HG03460 (cell line): ENCODE results near the gene SPATA16.
"Not testable (repeated sequence)": the region's sequence is repeated elsewhere in the genome, so short reads cannot be mapped to it uniquely, and the experiment has no call there.

Experiments used
- ATAC-seq: cut with Tn5 transposase; IDR thresholded peaks from one replicate; pipeline ENCODE4 v1.9.1; 2021; ENCODE audit not compliant: unreplicated experiment

SPATA16 gene

GRCh38 chr3:173065543-173065981 lies 75.5 kb downstream of the SPATA16 start:
- no peak for ATAC-seq

DNA sequence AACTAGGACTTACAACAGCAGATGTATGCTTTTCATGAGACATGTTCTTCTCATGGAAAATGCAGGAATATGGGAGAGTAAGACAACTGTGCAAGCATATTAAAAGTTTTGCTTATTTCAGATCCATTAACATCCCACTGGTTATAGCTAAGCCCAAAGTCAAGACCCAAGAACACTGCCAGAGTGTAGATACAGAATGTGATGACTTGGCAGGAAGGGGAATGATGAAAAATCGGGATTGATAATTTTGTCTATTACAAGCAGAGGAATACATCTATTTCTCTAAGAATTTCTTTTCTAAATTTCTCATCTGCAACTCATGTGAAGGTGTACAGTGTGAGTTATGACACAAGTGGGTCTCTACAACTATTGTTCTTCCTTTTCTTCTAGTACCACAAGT lies 76.4 kb downstream of the SPATA16 start:
- ATAC-seq = no peak

DNA sequence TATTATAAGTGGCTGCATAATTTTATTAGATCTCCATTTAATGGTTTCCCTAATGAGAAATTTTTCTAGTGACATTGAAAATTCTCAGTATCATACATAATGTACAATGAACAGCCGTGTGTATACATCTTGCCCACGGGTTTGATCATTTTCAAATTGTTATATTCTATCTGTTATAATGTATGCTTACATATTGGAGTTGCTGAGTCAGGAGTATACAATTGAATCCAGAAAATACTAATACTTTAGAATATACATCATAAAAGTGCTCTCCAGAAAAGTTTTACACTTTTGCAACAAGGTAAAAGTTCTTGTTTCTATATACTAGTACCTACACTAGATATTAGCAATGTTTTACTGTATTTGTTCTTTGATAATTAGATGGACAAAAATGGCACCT lies 82.8 kb downstream of the SPATA16 start:
- no peak for ATAC-seq

DNA sequence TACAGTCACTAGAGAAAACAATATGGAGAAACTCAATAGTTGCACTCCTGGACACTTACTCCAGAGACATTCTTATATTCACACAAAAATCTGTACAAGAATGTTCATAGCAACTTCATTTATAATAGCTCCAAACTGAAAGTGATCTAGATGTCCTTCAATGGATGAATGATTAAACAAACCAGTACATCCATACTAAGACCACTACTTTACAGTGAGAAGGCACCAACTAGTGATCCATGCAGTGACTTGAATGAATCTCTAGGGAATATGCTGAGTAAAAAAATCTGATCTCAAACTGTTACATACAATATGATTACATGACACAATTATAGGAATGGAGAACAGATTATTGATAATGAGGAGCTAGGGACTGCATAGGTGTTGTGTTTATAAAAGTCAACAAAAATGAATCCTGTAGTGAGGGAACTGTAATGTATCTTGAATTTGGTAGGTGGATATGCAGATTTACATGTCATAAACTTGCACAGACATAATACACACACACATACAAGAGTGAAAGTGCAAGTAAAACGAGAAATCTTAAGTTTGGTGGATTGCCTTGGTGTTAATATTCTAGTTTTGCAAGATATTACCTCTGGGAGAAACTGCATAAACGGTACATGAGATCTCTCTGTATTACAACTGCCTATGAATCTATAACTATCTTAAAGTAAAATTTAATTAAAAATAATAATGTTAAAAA lies 85.7 kb downstream of the SPATA16 start:
- no peak for ATAC-seq

GRCh38 chr3:173049360-173049759 lies 91.7 kb downstream of the SPATA16 start:
- no peak for ATAC-seq

GRCh38 chr3:173045770-173046382 lies 95.2 kb downstream of the SPATA16 start:
- no peak for ATAC-seq

- ATAC-seq = no peak
Observed at GRCh38 chr3:173044998-173045397, 96.0 kb downstream of the SPATA16 start.

GRCh38 chr3:173043757-173044156 lies 97.3 kb downstream of the SPATA16 start:
- ATAC-seq = no peak

DNA sequence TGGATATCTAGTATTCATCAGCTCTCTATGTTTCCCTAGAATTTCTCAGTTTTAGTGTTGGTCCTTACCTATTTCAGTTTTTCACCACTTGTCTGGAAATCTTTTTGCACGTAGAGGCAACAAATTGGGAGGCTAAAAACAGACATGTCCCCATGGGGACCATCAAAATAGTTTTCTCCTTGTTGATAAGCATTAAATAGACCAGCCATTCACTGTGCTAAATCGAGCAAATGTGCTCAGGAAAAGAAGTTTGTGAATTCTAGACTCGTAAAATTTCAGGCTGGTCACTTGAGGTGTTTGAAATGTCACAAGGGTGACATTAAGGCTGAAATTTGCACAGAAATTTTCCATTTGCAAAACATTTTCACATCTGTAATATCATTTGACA lies 102.6 kb downstream of the SPATA16 start:
- no peak for ATAC-seq

GRCh38 chr3:173037840-173038483 lies 103.1 kb downstream of the SPATA16 start:
- no peak for ATAC-seq

GRCh38 chr3:173030273-173030672 lies 110.8 kb downstream of the SPATA16 start:
- no peak for ATAC-seq

DNA sequence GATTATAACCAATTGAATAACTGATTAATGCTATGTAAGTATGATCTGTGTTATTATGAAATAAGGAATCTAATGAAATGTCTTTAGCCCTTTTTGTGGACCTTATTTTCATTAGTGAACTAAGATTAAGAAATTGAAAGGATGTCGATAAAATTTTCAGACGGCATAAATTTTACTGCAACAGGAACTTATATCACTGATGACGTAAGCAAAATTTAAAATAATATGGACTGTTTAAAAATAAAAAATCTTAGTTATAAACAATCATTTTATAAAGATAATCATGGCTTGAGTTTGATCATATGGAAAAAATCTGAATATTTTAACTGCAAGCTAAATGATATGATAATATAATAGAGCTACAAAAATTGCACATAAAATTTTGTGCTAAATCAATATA lies 112.7 kb downstream of the SPATA16 start:
- ATAC-seq = no peak

GRCh38 chr3:173027429-173027828 lies 113.6 kb downstream of the SPATA16 start:
- ATAC-seq = no peak

DNA sequence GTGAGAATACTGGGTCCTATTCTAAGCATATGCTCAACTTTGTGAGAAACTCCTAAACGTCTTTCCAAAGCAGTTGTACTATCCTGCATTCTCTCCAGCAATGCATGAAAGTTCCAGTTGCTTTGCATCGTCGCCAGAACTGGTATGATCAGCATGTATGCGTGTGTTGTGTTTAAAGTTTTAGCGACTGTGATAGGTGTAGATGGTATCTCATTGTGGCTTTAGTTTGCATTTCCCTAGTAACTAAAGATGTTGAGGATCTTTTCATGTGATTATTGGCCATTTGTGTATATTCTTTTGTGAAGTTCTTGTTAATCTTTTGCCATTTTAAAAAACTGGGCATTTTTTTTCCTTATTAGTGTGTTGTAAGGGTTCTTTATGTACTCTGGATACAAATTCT lies 115.1 kb downstream of the SPATA16 start:
- no peak for ATAC-seq

GRCh38 chr3:173021547-173022185 lies 119.4 kb downstream of the SPATA16 start:
- no peak for ATAC-seq

DNA sequence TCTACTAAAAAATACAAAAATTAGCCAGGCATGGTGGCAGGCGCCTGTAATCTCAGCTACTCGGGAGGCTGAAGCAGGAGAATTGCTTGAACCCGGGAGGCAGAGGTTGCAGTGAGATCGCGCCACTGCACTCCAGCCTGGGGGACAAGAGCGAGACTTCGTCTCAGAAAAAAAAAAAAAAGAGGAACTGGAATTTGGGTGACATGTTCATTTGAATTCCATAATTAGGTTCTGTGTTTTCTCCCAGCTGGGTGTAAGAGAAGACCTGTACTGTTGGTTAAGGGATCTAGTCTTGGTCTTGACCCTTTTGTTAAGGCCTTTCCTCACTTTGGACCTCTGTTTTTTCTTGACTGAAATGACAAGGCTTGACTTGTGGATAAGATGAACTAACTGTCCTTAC lies 120.9 kb downstream of the SPATA16 start:
- ATAC-seq = not testable (repeated sequence)

DNA sequence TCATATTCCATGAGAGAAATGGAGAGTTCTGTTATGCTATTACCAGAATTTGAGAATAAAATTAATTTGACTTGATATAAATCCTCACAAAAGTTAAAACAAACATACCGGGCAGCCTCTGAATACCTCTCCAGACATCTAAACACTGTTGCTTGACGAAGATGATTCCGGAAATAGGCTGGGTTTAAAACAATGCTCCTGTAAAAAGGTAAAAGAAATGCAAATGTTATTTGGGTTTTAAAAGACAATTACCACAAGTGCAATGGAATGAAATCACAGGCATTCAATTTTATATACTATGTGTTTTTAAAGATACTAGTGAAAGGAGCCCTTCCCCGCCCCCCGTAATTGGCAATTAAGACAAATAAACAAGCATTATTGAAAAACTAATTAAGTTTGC lies 121.7 kb downstream of the SPATA16 start:
- no peak for ATAC-seq

DNA sequence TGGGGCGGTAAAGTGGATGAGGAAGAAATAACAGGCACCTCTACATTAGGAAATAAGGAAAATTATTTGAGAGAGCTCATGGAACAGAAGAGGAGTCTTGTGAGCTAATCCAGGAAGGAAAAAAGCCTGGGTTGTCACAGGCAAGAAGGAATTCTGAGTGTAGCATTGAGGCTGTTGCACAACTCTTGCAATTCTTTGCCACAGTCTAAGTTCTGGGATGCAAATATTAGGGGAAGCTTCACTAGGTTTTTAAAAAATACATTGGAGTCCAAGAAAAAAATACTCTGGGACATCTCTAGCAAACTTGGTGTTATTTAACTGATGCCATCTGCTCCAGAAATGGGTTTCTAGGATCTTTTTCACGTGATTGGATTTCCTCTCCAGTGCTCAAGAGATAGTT lies 122.3 kb downstream of the SPATA16 start:
- no peak for ATAC-seq

DNA sequence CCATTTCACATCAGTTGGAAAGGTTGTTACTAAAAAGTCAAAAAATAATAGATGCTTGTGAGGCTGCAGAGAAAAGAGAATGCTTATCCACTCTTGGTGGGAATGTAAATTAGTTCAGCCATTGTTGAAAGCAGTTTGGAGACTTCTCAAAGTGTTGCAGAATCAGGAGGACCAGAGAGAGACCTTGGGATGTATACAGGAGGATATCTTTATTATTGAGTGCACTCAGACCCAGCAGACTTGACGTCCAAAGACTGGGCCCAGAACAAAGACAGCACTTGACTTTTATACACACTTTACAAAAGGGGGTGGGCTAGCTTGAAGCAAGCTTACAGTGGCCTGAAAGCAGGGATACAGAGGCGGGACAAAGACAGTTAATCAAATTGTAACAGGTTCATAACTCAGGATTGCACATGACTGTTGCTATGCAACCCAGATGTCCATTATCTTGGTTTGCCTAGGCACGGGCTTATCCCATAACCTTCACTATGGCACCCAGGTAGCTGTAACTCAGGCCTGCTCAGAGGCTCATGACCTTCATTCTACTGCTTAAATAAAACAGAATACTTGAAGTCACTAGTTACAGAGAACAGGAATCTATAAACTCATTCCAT lies 127.7 kb downstream of the SPATA16 start:
- no peak for ATAC-seq

DNA sequence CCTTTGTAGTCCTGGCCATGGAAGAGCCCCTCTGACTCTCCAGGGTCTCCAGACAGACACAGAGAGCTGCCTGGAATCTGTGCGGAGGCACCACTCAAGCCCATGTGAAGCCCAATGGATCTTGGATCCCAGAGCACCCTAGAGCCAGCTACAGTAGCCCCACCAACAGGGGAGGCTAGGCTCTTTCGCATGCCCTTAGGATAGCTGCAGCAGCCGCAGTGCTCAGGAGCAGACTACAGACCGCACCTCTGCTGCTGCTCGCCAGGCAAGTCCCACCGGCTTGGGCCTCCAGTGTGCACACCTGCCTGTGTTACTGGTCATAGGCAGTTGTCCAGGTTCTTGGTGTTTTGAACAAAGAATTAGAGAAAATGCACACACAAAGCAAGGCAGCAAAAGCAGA lies 131.6 kb downstream of the SPATA16 start:
- ATAC-seq = no peak

DNA sequence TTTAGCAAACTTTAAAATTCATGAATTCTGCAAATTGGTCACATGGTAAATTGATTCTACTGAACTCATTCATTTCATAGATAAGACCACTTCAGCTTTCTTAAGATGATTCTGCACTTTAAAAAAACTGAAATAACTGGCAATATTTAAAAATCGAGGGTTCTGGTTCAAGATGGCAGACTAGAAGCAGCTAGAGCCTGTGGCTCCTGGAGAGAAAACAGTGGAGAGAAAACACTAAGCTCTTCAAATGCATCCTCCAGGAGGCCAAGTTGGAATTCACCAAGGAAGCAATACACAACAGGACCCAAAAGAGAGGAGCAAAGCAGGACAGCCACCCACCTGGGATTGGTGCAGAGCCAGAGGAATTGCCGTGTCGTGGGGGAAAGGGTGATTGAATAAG lies 132.1 kb downstream of the SPATA16 start:
- ATAC-seq = no peak
